Myometrial cell (primary cell): ENCODE measurements around the gene SLC6A7. TPM values are rescaled to one million over a fixed set of nuclear protein-coding genes. Genes with fewer than 3 reads are reported as not detected.

Experiments
- total RNA-seq: library from RNA; depleted of rRNA; stranded (reverse); fragments of >200 nt; gene quantifications from 2 replicates; pipeline ENCODE4 v1.2.3, GENCODE V29; 2015

SLC6A7 gene
- not detected in 2 replicates for total RNA-seq

GRCh38 chr5:150189728-150190502 lies at the start of gene SLC6A7:
TSS of gene SLC6A7 (plus strand) at chr5:150190062. CDS start at chr5:150190328, 266 bp downstream.

GRCh38 chr5:150155258-150156026 lies 34.4 kb upstream of the SLC6A7 start, which contains the start of gene PDGFRB:
TSS of gene PDGFRB (minus strand) at chr5:150155845. CDS start at chr5:150137047, 18,798 bp downstream.

GRCh38 chr5:150166650-150167511 lies 23.0 kb upstream of the SLC6A7 start, which contains the start of gene CDX1:
TSS of gene CDX1 (plus strand) at chr5:150166778. CDS start at chr5:150166877, 99 bp downstream.

Other genes starting within 250 kb of the SLC6A7 start
- not detected in 2 replicates for gene PDE6A, start 245.3 kb upstream of the SLC6A7 start, total RNA-seq
- 8.1 and 9.0 TPM in 2 replicates for gene SLC26A2, start 229.3 kb upstream of the SLC6A7 start, total RNA-seq
- gene TIGD6, start 189.4 kb upstream of the SLC6A7 start, total RNA-seq, result 4.6 and 6.6 TPM in 2 replicates
- gene HMGXB3, start 189.3 kb upstream of the SLC6A7 start, total RNA-seq, result 36.3 and 38.8 TPM in 2 replicates
- gene CSF1R, start 103.5 kb upstream of the SLC6A7 start, total RNA-seq, result 0.18 and 0.29 TPM in 2 replicates
- 138 and 149 TPM in 2 replicates for gene PDGFRB, start 34.2 kb upstream of the SLC6A7 start, total RNA-seq
- not detected in 2 replicates for gene CDX1, start 23.3 kb upstream of the SLC6A7 start, total RNA-seq
- 0.18 and 0.29 TPM in 2 replicates for gene CAMK2A, start 99.7 kb downstream of the SLC6A7 start, total RNA-seq
- 1.2 and 1.8 TPM in 2 replicates for gene ARSI, start 112.8 kb downstream of the SLC6A7 start, total RNA-seq
- gene TCOF1, start 167.6 kb downstream of the SLC6A7 start, total RNA-seq, result 37.8 and 39.5 TPM in 2 replicates
- gene CD74, start 222.8 kb downstream of the SLC6A7 start, total RNA-seq, result 9.9 and 10.7 TPM in 2 replicates